ENCODE results near the gene ITGAL.

ITGAL gene

GRCh38 chr16:30565526-30565925 is 93.0 kb downstream of the ITGAL start:
- Histone ChIP-seq H3K27ac (ENCODE audit: low read length) (no peak overlapping the region), H3K27me3 (ENCODE audit: low read depth, low read length) (no peaks in the 10 kb centered on the region), H3K9me3 (ENCODE audit: insufficient read depth, low read length) (no peaks in the 10 kb centered on the region), H3K9ac (ENCODE audit: low read length) (no peak overlapping the region), H3K4me1 (ENCODE audit: low read length) (peaks cover 16% of the 10 kb centered on the region; the same call in 1 of the 2 replicates), H3K4me2 (ENCODE audit: low read length) (no peak overlapping the region), H2AFZ (ENCODE audit: low read depth, low read length) (no peak overlapping the region; the same call in 1 of the 2 replicates), H3K4me3 (ENCODE audit: low read length) (no peak overlapping the region), H4K20me1 (ENCODE audit: insufficient read depth, low read length) (no peaks in the 10 kb centered on the region), H3K79me2 (ENCODE audit: low read length) (no peaks in the 10 kb centered on the region), H3K36me3 (replicated peaks; ENCODE audit: low read depth, low read length) (no peaks in the 10 kb centered on the region)
- TF ChIP-seq EZH2phosphoT487 (IDR thresholded peaks at IDR 0.05; ENCODE audit: low read depth) = no peak
- TF ChIP-seq, protein P1, sequence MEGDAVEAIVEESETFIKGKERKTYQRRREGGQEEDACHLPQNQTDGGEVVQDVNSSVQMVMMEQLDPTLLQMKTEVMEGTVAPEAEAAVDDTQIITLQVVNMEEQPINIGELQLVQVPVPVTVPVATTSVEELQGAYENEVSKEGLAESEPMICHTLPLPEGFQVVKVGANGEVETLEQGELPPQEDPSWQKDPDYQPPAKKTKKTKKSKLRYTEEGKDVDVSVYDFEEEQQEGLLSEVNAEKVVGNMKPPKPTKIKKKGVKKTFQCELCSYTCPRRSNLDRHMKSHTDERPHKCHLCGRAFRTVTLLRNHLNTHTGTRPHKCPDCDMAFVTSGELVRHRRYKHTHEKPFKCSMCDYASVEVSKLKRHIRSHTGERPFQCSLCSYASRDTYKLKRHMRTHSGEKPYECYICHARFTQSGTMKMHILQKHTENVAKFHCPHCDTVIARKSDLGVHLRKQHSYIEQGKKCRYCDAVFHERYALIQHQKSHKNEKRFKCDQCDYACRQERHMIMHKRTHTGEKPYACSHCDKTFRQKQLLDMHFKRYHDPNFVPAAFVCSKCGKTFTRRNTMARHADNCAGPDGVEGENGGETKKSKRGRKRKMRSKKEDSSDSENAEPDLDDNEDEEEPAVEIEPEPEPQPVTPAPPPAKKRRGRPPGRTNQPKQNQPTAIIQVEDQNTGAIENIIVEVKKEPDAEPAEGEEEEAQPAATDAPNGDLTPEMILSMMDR (IDR thresholded peaks at IDR 0.05; ENCODE audit: low read depth, low read length) = no peak

- Histone ChIP-seq H3K27ac (ENCODE audit: low read length) (no peak overlapping the region), H3K9ac (ENCODE audit: low read length) (no peak overlapping the region), H3K79me2 (ENCODE audit: low read length) (0 out of 2 replicates have a peak, but pooled peaks cover 2% of the 10 kb centered on the region), H3K36me3 (replicated peaks; ENCODE audit: low read depth, low read length) (no peaks in the 10 kb centered on the region), H3K4me2 (ENCODE audit: low read length) (no peak overlapping the region), H3K4me3 (ENCODE audit: low read length) (no peak overlapping the region), H3K4me1 (ENCODE audit: low read length) (peaks cover 18% of the 10 kb centered on the region; the same call in 1 of the 2 replicates), H4K20me1 (ENCODE audit: insufficient read depth, low read length) (no peaks in the 10 kb centered on the region), H3K27me3 (ENCODE audit: low read depth, low read length) (no peaks in the 10 kb centered on the region), H3K9me3 (ENCODE audit: insufficient read depth, low read length) (no peaks in the 10 kb centered on the region), H2AFZ (ENCODE audit: low read depth, low read length) (no peak overlapping the region; the same call in 1 of the 2 replicates)
- TF ChIP-seq EZH2phosphoT487 (IDR thresholded peaks at IDR 0.05; ENCODE audit: low read depth) = no peak
- TF ChIP-seq, protein P1 (IDR thresholded peaks at IDR 0.05; ENCODE audit: low read depth, low read length) = no peak
Measured at GRCh38 chr16:30565984-30566383, 93.4 kb downstream of the ITGAL start.

- Histone ChIP-seq H2AFZ (ENCODE audit: low read depth, low read length) (no peak overlapping the region), H3K9me3 (ENCODE audit: insufficient read depth, low read length) (no peaks in the 10 kb centered on the region), H3K79me2 (ENCODE audit: low read length) (0 out of 2 replicates have a peak, but pooled peaks cover 5% of the 10 kb centered on the region), H3K9ac (ENCODE audit: low read length) (no peak overlapping the region), H3K4me2 (ENCODE audit: low read length) (no peak overlapping the region), H3K27me3 (ENCODE audit: low read depth, low read length) (no peaks in the 10 kb centered on the region), H3K36me3 (replicated peaks; ENCODE audit: low read depth, low read length) (no peaks in the 10 kb centered on the region), H4K20me1 (ENCODE audit: insufficient read depth, low read length) (no peaks in the 10 kb centered on the region), H3K27ac (ENCODE audit: low read length) (no peak overlapping the region), H3K4me3 (ENCODE audit: low read length) (no peak overlapping the region), H3K4me1 (ENCODE audit: low read length) (peaks cover 17% of the 10 kb centered on the region; the same call in 1 of the 2 replicates)
- TF ChIP-seq EZH2phosphoT487 (IDR thresholded peaks at IDR 0.05; ENCODE audit: low read depth) = no peak
- TF ChIP-seq, protein P1 (IDR thresholded peaks at IDR 0.05; ENCODE audit: low read depth, low read length) = no peak
Measured at GRCh38 chr16:30566531-30566930, 94.0 kb downstream of the ITGAL start.

- 0 out of 2 replicates have a peak, but pooled peaks cover 5% of the 10 kb centered on the region for H3K79me2 ChIP-seq (ENCODE audit: low read length)
- H2AFZ ChIP-seq (ENCODE audit: low read depth, low read length) = no peak overlapping the region
- no peaks in the 10 kb centered on the region for H4K20me1 ChIP-seq (ENCODE audit: insufficient read depth, low read length)
- H3K4me3 ChIP-seq (ENCODE audit: low read length) = no peak overlapping the region
- H3K4me1 ChIP-seq (ENCODE audit: low read length) = peaks cover 17% of the 10 kb centered on the region; the same call in 1 of the 2 replicates
- H3K9ac ChIP-seq (ENCODE audit: low read length) = no peak overlapping the region
- H3K9me3 ChIP-seq (ENCODE audit: insufficient read depth, low read length) = no peaks in the 10 kb centered on the region
- no peaks in the 10 kb centered on the region for H3K36me3 ChIP-seq (replicated peaks; ENCODE audit: low read depth, low read length)
- no peak overlapping the region for H3K4me2 ChIP-seq (ENCODE audit: low read length)
- no peak overlapping the region for H3K27ac ChIP-seq (ENCODE audit: low read length)
- H3K27me3 ChIP-seq (ENCODE audit: low read depth, low read length) = no peaks in the 10 kb centered on the region
- TF ChIP-seq EZH2phosphoT487 (IDR thresholded peaks at IDR 0.05; ENCODE audit: low read depth) = no peak
- TF ChIP-seq, protein P1 (IDR thresholded peaks at IDR 0.05; ENCODE audit: low read depth, low read length) = no peak
Measured at GRCh38 chr16:30567160-30567990, 94.8 kb downstream of the ITGAL start.

All from OCI-LY3 (cell line).